HG03460 (cell line): ENCODE data around the gene LRRC75A.

Experiments used
- ATAC-seq: cut with Tn5 transposase; IDR thresholded peaks from one replicate; pipeline ENCODE4 v1.9.1; 2021; ENCODE audit not compliant: unreplicated experiment

The LRRC75A gene

GRCh38 chr17:16435925-16436886 lies 55.8 kb downstream of the LRRC75A start:
- ATAC-seq: no peak

GRCh38 chr17:16434662-16435061 lies 57.3 kb downstream of the LRRC75A start:
- ATAC-seq: no peak

DNA sequence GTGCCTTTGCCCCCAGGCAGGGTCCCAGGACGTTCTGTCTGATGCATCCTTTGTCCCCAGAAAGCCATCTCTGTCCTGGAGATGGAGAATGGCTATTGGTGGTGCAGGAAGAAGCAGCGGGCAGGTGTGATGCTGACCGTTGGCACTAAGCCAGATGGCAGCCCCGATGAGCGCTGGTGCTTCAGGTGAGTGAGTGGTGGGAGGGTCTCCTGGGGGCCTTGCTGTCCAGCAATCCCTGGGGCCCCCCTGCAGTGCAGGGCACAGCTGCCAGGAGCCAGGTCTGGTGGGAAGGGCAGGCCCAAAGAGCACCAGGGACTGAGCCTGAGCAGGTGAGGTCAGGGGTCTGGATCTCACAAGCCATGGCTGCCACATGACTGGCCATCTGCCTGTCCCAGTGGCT lies 58.5 kb downstream of the LRRC75A start:
- no peak for ATAC-seq

GRCh38 chr17:16432017-16432416 lies 60.0 kb downstream of the LRRC75A start:
- ATAC-seq: no peak

DNA sequence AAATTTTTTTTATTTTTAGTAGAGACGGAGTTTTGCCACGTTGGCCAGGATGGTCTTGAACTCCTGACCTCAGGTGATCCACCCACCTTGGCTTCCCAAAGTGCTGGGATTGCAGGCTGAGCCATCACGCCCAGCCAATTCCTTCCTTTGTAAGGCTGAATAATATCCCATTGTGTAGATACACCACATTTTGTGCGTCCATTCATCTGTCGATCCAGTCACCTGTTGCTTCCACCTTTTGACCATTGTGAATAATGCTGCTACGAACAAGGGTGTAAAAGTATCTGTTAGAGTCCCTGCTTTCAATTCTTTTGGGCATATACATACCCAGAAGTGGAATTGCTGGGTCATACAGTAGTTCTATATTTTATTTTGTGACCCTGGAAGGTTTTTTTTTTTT lies 61.3 kb downstream of the LRRC75A start:
- no peak for ATAC-seq

DNA sequence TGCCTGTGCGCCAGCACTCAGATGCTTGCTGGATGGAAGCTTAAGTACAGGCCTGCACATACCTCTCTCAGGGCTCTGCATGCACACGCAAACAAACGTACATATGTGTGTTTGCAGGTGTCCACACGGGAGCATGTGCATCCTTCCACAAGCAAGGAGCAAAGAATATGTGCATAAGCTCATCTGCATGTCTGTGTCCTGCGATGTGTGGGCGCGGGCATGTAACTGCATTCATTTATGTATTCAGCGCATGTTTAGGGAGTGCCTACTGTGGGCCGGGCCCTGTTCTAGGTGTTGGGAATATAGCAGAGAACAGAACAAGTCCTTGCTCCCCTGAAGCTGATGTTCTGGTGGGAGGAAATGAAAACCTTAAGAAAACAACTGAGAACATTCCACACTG lies 62.9 kb downstream of the LRRC75A start:
- no peak for ATAC-seq

DNA sequence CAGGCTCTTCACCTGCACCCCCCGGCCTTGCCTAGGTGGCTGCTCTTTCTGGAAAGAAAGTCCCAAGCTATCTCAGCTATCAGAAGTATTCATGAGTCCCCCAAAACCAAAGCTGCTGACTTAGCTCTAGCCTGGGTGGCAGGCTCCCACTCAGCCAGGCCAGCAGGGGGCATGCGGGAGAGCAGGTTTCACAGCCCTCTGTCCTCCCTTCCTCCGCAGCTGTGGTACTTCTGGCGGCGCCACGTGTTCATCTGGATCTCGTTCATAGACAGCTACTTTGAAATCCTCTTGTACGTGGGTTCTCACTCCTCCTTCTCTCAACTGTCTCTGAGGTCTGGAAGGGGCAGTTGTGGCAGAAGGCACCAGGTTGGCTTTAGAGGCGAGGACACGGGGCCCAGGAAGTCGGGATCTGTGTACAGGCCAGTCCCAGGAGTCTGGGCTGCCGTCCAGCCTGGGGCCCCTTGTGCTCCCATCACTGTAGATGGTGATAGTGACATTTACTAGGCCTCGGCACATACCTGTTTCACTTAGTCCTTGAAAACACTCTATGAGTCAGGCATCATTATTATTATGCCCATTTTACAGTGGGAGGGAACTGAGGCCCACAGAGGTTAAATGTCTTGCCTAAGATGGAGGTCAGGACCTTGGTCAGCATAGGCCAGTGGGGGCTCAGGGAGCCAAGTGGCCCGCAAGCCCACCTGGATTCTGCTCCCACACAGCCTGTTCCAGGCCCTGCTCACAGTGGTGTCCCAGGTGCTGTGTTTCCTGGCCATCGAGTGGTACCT lies 63.7 kb downstream of the LRRC75A start:
- no peak for ATAC-seq

- ATAC-seq: no peak
These were observed 65.0 kb downstream of the LRRC75A start for GRCh38 chr17:16427020-16427419.

GRCh38 chr17:16425698-16426659 lies 66.0 kb downstream of the LRRC75A start:
- no peak for ATAC-seq

DNA sequence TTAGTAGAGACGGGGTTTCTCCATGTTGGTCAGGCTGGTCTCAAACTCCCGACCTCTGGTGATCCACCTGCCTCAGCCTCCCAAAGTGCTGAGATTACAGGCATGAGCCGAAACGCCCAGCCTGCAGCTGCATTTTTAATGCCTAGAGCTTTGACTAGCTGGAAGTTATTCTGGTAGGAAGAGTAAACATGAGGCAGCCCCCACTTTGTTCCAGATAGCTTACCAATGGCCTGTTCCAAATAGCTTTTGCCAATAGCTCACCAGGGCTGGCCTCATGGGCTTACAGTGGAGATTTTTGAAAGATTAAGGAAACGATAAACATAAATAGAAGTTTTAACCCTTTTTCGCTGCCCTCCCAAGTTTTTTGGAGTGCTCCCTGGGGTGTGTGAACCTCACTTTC lies 66.8 kb downstream of the LRRC75A start:
- ATAC-seq: no peak

DNA sequence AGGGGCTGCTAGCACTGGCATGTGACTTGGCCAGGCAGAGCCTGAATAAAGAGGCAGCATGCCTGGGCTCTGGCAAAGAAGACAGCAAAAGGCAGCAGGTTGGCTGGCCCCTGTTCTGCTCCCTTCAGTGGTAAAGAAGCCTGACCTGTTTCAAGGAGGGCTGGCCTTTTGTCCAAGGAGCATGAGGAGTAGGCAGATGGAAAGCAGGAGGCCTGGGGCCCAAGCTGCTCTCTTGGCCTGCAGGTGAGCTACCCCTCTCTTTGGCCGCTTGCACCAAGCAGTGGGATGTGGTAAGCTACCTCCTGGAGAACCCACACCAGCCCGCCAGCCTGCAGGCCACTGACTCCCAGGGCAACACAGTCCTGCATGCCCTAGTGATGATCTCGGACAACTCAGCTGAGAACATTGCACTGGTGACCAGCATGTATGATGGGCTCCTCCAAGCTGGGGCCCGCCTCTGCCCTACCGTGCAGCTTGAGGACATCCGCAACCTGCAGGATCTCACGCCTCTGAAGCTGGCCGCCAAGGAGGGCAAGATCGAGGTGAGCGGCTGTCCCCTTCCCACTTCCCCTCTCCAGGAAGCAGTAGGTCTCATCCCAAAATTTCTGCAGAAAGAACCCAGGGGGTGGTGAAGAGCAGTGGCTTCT lies 68.6 kb downstream of the LRRC75A start:
- ATAC-seq: no peak

DNA sequence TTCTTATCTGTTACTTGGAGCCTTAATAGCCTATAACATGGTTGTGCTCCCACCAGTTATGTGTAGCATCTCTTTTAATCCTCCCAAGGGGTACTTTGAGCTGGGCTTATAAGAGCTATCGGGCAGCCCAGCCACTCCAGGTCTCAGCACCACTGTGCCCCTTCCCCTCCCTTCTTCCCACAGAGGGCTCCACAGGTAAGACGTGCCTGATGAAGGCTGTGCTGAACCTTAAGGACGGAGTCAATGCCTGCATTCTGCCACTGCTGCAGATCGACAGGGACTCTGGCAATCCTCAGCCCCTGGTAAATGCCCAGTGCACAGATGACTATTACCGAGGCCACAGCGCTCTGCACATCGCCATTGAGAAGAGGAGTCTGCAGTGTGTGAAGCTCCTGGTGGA lies 69.6 kb downstream of the LRRC75A start:
- no peak for ATAC-seq

GRCh38 chr17:16419929-16420271 lies 72.1 kb downstream of the LRRC75A start:
- no peak for ATAC-seq

DNA sequence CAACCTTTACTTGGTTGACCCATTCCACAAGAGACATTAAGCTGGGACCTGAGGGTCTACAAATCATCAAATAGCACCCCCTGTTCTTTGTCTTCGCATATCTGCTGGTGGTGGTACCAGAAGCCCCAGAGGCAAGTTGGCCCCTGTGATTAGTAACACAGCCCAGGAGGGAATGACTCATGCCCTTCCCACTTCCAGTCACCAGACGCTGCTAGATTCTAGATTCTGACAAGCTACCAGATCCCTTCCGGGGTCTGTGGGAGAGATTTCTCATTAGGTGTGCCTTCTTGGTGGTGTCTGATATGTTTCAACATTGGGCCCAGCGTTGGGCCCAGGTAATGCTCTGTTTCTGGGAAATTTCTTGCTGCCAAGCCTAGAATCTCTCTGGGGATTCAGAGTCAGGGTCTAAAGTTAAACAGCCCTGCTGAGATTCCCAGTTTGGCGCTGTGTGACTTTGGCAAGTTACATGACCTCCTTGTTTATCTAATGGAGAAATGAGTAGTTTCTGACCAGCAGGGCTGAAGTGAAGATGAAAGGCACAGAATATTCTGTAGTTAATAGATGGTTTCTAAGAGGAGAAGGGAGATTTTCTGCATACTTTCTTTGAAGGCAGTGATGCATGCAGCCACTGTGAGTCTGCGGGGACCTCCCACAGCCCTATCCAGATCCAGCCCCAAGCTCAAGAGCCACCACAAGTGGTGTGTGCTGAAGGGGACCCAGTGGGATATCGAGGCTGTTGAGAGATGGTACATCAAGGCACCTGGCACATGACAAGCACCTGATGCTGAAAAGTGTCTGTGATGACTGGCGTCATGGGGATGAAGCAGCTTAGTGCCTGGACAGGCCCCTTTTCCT lies 72.7 kb downstream of the LRRC75A start:
- peak; percentile 39 for ATAC-seq

DNA sequence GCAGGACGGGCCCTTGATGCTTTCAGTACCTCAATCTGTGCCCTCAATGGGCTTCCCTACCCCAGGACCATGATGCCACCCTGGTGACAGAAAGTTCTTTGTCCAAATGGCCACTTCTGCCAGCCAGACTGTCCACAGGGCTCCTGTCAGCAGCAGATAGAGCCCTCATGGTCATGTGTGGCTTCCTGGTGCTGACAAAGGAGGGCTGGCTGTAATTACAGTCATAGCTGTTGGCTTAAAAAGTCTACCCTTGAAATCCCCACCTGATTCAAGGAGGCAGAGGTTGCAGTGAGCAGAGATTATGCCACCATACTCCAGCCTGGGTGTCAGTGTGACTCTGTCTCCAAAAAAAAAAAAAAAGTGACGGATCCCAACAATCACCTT lies 73.3 kb downstream of the LRRC75A start:
- ATAC-seq: no peak

- no peak for ATAC-seq
These were observed 73.9 kb downstream of the LRRC75A start for GRCh38 chr17:16417896-16418684.

DNA sequence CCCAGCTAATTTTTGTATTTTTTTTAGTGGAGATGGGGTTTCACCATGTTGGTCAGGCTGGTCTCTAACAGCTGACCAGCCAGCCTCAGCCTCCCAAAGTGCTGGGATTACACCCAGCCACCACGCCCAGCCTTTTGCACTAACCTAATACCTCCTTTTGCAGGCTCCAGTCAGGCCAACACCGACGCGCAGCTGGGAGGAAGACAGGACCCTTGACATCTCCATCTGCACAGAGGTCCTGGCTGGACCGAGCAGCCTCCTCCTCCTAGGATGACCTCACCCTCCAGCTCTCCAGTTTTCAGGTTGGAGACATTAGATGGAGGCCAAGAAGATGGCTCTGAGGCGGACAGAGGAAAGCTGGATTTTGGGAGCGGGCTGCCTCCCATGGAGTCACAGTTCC lies 74.6 kb downstream of the LRRC75A start:
- ATAC-seq: no peak

GRCh38 chr17:16415031-16415924 lies 76.7 kb downstream of the LRRC75A start, which contains the start of gene TRPV2:
TRPV2 (plus strand) TSS chr17:16415571; CDS start chr17:16417669, 2,098 bp downstream.
- peak; percentile 50 for ATAC-seq
